Effector CD4-positive, alpha-beta T cell (primary cell): ENCODE measurements around the gene COLQ.
"Not testable (repeated sequence)": the region's sequence is repeated elsewhere in the genome, so short reads cannot be mapped to it uniquely, and the experiment has no call there.

Source experiments
- DNase-seq: peaks from one replicate; pipeline ENCODE4 v3.0.0-alpha.2; 2020

The COLQ gene

GRCh38 chr3:15410966-15411365 is 110.5 kb downstream of the COLQ start:
- not testable (repeated sequence) for DNase-seq

GRCh38 chr3:15409774-15410173 is 111.7 kb downstream of the COLQ start:
- no peak for DNase-seq

- DNase-seq, result no peak
Observed at GRCh38 chr3:15409239-15409638, 112.3 kb downstream of the COLQ start.

- DNase-seq, result peak; percentile 9
Observed at GRCh38 chr3:15405448-15406050, 116.0 kb downstream of the COLQ start.

- DNase-seq, result no peak
Observed at GRCh38 chr3:15404767-15405166, 116.7 kb downstream of the COLQ start.

- DNase-seq, result no peak
Observed at GRCh38 chr3:15403965-15404364, 117.5 kb downstream of the COLQ start.

GRCh38 chr3:15403495-15403894 is 118.0 kb downstream of the COLQ start:
- no peak for DNase-seq

GRCh38 chr3:15401936-15402335 is 119.6 kb downstream of the COLQ start:
- DNase-seq, result no peak
